GM12891 (cell line): ENCODE results near the gene ANXA2.
A peak's percentile ranks its signal among the peaks of the same experiment; 100 is the strongest.
"Not testable (repeated sequence)": the region's sequence is repeated elsewhere in the genome, so short reads cannot be mapped to it uniquely, and the experiment has no call there.

ENCODE experiments used
- DNase-seq: peaks from one replicate; pipeline ENCODE4 v3.0.0; 2011; ENCODE audit warnings: low spot score; ENCODE audit not compliant: insufficient read length
- FAIRE-seq: peaks from 2 replicates; lab custom pipeline; 2011; peaks lifted over from hg19 to GRCh38; lab: Jason Lieb, UNC
- PAX5 ChIP-seq: IDR thresholded peaks from 2 replicates; pipeline ENCODE4 v1.6.1; 2011; ENCODE audit warnings: low read length, moderate library complexity, mild to moderate bottlenecking; ENCODE audit not compliant: insufficient read depth, severe bottlenecking
- POLR2A ChIP-seq: IDR thresholded peaks from 2 replicates; pipeline ENCODE4 v1.6.1; 2011; ENCODE audit warnings: low read depth, low read length, control low read depth
- POLR2AphosphoS5 ChIP-seq: IDR thresholded peaks from 2 replicates; pipeline ENCODE4 v1.6.1; 2011; ENCODE audit warnings: low read depth, low read length, control low read depth
- POU2F2 ChIP-seq: IDR thresholded peaks from 2 replicates; pipeline ENCODE4 v1.6.1; 2011; ENCODE audit warnings: low read depth, mild to moderate bottlenecking, control low read depth, low read length, moderate library complexity
- SPI1 ChIP-seq: IDR thresholded peaks from 2 replicates; pipeline ENCODE4 v1.6.1; 2011; ENCODE audit warnings: low read depth, low read length, control low read depth
- TAF1 ChIP-seq: IDR thresholded peaks from 2 replicates; pipeline ENCODE4 v1.6.1; 2011; ENCODE audit warnings: low read depth, low read length, control low read depth

ANXA2 gene

DNA sequence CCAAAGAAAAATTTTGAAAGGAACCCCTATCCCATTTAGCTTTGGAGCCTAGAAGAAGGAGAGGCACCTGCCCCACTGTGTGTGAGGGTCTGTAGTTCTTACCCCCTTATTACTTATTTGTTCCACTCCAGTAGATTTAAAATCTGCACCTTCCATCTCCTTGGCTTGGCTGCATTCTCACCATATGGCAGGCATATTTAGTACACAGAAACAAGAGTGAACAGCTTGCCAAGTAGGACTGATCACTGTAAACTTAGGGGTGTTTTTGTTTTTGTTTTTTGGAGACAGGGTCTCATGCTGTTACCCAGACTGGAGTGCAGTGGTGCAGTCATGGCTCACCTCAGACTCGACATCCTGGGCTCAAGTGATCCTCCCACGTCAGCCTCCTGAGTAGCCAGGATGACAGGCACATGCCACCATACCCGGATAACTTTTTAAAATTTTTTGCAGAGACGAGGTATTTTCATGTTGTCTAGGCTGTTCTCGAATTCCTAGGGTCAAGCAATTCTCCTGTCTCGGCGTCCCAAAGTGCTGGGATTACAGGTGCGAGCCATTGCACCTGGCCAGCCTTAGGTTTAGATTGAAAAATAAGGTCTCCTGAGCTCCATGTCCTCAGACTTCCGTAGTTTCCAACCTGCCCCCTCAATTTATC, 14.1 kb upstream of the ANXA2 start:
- DNase-seq (no peak), FAIRE-seq (no peak)
- TF ChIP-seq POU2F2: no peak
- no peak for TF ChIP-seq POLR2AphosphoS5
- no peak for TF ChIP-seq TAF1
- TF ChIP-seq PAX5: no peak
- no peak for TF ChIP-seq SPI1
- TF ChIP-seq POLR2A: no peak

DNA sequence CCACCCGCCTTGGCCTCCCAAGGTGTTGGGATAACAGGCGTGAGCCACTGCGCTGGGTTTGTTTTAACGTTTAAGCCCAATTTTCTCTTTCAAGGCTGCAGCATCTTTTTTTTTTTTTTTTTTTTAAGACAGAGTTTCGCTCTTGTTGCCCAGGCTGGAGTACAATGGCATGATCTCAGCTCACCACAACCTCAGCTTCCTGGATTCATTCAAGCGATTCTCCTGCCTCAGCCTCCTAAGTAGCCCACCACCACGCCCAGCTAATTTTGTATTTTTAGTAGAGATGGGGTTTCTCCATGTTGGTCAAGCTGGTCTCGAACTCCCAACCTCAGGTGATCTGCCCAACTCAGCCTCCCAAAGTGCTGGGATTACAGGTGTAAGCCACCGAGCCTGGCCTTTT, 12.6 kb upstream of the ANXA2 start:
- DNase-seq, FAIRE-seq: not testable (repeated sequence)

DNA sequence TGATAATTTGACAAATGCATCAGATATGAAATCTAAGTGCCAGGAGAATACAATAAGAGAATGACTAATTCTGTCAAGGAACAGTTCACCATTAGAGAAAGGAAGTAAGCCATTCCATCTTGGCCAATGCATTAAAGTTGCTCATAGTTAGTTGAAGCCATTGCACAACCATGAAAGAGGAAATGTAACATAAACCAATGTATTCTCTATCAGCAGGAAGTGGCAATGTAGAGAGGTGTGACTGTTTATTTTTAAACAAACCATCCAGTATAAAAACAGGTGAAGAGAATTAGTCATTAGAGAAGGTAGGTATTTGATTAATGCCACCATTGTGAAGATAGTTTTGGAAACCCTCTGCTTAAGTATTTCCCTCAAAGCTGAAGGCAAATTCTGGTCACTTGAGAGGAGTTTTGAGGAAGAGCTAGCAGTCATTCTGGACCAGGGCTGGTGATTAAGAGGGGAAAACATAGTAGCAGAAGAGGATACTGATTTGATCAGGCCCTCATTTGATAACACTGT, 10.7 kb upstream of the ANXA2 start:
- no peak for DNase-seq
- peak; percentile 67 for FAIRE-seq
- TF ChIP-seq SPI1 (peak; percentile 60), PAX5 (no peak)

DNA sequence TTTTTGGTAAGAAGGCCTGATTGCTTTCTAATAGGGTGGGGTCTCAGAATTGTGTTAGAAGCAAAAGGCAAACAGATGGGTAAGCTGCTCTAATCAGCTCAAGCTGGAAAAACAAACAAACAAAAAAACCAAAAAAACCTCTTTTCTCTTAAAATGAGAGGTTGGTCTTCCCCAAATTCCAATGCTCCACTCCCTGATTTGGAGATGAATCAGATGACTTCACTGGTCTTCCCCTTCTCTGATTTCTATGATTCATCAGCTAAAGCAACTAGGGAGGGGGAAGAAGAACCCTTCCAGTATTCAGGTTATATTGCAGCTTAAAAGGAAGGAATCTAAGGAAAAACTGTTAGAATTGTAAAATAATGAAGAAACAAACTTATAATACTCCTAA, 9.6 kb upstream of the ANXA2 start:
- no peak for TF ChIP-seq PAX5
- TF ChIP-seq TAF1: no peak
- TF ChIP-seq POU2F2: no peak
- no peak for TF ChIP-seq SPI1
- no peak for TF ChIP-seq POLR2A
- TF ChIP-seq POLR2AphosphoS5: no peak
- no peak for DNase-seq
- FAIRE-seq: no peak

DNA sequence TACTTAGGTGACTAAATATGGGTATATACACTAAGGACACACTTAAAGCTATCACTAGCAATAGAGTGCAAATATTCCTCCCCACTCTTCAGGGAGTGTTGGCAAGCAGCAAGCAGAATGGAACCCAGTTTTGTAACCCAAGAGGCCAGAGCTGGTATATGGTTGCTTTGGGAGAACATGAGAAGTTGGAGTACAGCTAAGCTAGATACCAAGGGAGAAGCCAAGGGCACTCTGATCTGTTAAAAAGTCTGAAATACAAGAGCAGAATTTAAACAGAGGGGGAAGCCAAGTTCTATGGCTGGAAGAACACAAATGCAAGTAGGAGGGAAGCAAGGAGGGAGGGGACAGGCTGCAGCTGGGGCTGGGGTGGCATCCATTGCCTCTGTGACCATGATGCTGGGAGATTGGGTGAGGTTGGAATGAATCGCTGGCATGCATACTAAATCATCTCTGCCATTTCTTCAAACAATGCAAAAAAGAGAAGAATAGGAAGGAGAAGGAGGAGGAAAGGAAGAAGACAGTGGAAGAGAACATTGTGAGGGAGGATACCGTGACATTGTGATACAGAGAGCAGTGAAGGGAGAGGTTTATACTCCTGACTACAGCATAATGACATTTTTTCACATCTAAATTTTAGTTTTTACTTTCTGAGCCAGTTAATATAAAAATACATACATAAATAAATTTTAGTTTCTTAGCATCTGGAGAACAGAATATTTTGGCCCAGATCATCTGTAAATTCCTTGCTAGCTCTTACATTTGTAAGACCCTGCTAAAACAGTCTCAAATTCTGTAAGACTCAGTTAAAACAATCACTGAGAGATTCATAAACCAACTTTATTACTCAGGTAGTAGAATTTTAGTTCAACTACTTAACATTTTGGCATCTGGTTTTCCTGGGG, 9.0 kb upstream of the ANXA2 start:
- TF ChIP-seq POU2F2 (no peak), SPI1 (no peak), POLR2A (no peak), TAF1 (no peak), PAX5 (no peak)
- FAIRE-seq (no peak), DNase-seq (no peak)

DNA sequence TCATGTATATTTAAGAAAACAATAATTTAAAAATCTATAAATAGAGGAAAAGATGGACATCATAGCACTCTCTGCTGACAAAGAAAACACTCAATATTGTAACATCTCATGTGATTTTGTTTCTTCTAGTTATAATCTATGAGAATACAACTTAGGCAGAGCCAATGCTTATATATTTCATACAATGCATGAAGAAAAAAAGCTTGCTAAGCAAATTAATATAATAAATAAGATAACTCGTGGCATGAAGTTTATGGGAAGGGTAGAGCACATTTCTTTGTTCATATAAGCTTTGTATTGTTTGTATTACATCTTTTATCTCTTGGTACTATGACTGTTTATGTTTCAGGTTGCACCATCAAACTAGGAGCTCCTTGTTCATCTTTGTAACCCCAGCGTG, 7.6 kb upstream of the ANXA2 start:
- FAIRE-seq: no peak

DNA sequence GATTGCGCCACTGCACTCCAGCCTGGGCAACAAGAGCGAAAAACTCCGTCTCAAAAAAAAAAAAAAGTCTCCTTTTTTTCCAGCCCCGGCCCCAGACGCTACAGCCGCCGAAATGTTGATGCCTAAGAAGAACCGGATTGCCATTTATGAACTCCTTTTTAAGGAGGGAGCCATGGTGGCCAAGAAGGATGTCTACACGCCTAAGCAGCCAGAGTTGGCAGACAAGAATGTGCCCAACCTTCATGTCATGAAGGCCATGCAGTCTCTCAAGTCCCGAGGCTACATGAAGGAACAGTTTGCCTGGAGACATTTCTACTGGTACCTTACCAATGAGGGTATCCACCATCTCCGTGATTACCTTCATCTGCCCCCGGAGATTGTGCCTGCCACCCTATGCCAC, 6.6 kb upstream of the ANXA2 start:
- not testable (repeated sequence) for DNase-seq, FAIRE-seq

More for the DNA sequence above, 7.6 kb upstream of the ANXA2 start:
- no peak for DNase-seq
- no peak for TF ChIP-seq POLR2A
- no peak for TF ChIP-seq PAX5
- TF ChIP-seq TAF1: no peak
- no peak for TF ChIP-seq POU2F2
- no peak for TF ChIP-seq POLR2AphosphoS5
- no peak for TF ChIP-seq SPI1

DNA sequence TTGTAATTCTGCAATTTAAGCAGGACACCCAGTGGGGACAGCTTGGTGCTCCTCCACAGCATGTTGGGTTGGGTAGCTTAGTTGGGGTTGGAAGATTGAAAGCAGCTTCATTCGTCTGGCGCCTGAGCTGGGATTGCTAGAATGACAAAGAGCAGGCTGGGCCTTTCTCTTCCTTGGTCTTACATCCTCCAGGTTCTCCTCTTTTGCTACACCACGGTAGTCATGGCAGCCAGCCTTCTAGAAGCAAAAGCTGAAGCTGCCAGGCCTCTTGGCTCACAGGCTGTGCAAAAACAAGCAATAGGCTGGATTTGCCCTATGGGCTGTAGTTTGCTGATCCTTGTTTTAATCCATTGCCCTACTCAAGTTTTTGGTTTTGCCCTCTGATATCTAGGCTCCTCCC, 3.2 kb upstream of the ANXA2 start:
- TF ChIP-seq PAX5: no peak
- TF ChIP-seq POLR2AphosphoS5: no peak
- FAIRE-seq (no peak), DNase-seq (no peak)

DNA sequence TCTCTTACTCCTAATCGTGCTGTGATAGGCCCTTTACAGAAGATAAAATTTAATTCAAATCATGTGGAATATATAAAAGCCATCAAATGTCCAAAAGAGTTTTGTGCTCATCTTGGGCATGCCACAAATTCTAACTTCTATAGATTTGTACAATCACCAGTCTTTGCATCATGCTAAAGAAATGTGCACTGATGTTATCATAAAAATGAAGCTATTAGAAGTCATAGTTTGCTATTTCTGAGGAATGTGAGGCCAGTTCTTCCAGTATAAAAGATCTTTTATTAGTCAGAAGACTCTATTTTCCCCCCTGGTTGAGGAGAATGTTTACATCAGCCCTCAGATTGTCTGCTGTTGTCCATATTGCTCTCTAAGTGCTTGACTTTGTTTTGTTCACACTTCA, 2.1 kb upstream of the ANXA2 start:
- TF ChIP-seq POLR2AphosphoS5 (no peak), TAF1 (no peak), SPI1 (no peak), POLR2A (no peak), PAX5 (no peak)
- no peak for DNase-seq
- FAIRE-seq: no peak

DNA sequence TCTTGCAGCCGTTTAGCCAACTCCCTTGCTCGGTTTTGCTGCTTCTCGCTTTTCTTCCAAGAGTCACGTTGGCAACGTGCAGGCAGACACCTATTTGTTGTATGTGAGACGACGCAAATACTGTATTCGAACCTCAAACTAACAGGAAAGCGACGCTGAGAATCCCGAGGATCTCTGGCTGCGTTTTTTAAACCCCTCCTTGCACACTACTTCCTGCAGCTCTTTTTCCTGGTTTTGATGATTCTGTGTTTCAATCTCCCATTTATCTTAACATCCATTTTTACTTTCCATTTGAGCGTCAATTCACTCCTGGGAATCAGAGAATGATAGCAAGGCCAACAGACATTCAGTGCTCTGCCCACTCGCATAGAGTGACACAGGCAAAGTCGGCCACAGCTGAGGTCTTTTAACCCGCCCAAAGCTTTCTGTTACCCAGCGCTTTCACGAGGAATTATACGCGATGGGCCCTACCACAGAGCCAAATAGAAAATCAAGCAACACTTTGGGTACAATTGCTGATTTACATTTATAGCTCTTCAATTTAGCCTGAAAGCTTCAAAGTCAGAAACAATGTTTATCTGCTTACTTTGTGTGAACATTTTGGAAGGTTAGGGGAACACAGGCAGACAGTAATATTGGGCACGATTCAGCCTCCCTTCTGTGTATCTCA, 1.6 kb upstream of the ANXA2 start:
- no peak for DNase-seq
- TF ChIP-seq POU2F2 (no peak), SPI1 (no peak), POLR2A (no peak), PAX5 (no peak), POLR2AphosphoS5 (no peak), TAF1 (no peak)
- FAIRE-seq: no peak
